ENCODE measurements around the gene NMT1.

Gene NMT1

DNA sequence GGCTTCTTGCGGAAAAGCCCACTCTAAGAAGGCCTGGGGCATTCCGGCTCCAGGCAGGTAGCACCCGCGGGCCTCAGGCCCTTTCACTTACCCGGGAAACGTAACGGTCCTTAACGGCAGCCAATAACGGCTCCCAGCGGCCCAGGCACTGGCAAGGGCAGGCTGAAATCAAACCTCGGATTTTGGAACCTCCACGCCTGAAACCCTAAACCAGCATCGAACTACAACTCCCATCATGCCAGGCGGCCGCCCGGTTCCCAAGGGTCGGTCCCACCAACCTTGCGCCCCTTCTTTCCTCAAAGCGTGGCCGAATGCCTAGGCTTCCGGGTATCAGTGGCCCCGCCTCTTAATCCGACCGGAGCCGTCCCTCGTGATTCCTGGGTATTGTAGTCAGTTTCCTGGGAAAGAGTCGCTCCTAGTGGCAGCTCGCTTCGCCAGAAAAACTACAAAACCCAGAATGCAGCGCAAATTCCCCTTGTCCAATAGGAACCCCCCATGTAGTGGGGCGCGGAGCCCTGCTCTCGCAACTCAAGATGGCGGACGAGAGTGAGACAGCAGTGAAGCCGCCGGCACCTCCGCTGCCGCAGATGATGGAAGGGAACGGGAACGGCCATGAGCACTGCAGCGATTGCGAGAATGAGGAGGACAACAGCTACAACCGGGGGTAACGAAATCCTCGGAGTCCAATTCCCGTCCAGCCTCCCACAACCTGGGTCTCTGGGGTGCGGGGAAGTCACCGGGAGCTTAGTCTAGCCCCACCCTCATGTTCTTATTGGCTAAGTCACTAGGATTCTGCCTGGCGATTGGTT is at the start of gene NMT1:
NMT1 (plus strand) TSS at position 521 of the 809 bp plus-strand sequence; CDS start at position 534, 13 bp downstream.
- H3K4me3 ChIP-seq (ENCODE audit: control insufficient read depth, low read depth, low read length), result peak within 1 kb of the TSS; percentile 88
- peak; percentile 97 for DNase-seq (ENCODE audit: low read depth)
- TF ChIP-seq, protein P1, sequence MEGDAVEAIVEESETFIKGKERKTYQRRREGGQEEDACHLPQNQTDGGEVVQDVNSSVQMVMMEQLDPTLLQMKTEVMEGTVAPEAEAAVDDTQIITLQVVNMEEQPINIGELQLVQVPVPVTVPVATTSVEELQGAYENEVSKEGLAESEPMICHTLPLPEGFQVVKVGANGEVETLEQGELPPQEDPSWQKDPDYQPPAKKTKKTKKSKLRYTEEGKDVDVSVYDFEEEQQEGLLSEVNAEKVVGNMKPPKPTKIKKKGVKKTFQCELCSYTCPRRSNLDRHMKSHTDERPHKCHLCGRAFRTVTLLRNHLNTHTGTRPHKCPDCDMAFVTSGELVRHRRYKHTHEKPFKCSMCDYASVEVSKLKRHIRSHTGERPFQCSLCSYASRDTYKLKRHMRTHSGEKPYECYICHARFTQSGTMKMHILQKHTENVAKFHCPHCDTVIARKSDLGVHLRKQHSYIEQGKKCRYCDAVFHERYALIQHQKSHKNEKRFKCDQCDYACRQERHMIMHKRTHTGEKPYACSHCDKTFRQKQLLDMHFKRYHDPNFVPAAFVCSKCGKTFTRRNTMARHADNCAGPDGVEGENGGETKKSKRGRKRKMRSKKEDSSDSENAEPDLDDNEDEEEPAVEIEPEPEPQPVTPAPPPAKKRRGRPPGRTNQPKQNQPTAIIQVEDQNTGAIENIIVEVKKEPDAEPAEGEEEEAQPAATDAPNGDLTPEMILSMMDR (IDR thresholded peaks at IDR 0.05; ENCODE audit: control insufficient read depth, insufficient read depth, low read depth, low read length, missing control alignments), result no peak

DNA sequence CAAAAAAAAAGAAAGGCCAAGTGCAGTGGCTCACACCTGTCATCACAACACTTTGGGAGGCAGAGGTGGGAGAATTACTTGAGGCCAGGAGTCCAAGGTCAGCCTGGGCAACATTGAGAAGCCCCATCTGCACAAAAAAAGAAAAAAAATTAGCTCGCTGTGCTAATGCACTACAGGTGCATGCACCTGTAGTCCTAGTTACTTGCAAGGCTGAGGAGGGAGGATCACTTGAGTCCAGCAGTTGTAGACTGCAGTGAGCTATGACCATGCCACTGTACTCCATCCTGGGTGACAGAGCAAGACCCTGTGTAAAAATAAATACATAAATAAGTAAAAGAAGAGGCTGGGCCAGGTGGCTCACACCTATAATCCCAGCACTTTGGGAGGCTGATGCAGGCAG is 49.4 kb upstream of the NMT1 start:
- TF ChIP-seq, protein P1 (IDR thresholded peaks at IDR 0.05; ENCODE audit: control insufficient read depth, insufficient read depth, low read depth, low read length, missing control alignments), result no peak
- no peak overlapping the region for H3K4me3 ChIP-seq (ENCODE audit: control insufficient read depth, low read depth, low read length)
- no peak for DNase-seq (ENCODE audit: low read depth)

DNA sequence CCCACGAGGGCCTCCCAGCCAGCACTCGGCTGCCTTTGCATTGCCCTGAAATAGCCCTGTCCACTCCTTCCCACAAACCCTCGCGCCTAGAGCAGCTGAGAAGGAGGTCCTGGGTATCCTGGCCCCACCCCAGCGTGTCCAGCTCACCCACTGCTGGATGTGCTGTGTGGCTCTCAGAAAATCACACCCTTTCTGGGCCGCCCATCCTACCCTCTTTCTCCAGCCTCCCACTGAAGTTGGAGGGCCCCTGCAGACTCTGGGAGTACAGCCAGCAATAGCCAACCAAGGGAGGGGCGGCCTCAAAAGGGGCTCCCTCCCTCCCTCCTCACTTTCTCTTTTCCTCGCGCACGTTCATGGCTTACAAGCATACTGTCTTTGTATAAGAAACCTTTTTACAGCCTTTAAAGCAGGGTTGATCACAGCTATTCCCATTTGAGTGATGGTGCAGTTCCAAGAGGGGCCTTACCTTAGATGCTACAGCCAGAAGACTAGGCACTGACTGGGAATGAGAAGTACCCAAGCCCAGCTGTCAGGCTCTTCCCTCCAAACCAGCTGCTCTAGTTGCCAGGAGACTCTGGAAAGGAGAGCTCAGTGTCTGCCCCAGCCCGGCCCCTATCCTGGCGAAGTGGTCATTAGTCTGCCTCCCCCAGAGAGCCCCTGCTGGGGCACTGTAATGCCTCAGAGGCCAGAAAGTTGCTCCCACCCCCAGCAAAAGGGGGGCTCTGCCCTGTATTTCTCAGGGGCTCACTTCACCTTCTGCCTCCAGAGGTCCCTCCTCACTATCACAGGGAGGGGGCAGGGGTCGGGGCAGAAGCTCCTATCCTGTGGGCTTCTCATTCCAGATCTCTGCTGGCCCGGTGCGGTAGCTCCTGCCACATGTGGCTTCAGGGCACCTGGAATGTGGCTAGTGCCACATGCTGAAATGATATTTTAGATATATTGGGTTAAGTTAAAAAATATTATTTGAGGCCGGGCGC is 47.8 kb upstream of the NMT1 start:
- DNase-seq (ENCODE audit: low read depth), result no peak
- H3K4me3 ChIP-seq (ENCODE audit: control insufficient read depth, low read depth, low read length), result no peak overlapping the region
- TF ChIP-seq, protein P1 (IDR thresholded peaks at IDR 0.05; ENCODE audit: control insufficient read depth, insufficient read depth, low read depth, low read length, missing control alignments), result no peak

DNA sequence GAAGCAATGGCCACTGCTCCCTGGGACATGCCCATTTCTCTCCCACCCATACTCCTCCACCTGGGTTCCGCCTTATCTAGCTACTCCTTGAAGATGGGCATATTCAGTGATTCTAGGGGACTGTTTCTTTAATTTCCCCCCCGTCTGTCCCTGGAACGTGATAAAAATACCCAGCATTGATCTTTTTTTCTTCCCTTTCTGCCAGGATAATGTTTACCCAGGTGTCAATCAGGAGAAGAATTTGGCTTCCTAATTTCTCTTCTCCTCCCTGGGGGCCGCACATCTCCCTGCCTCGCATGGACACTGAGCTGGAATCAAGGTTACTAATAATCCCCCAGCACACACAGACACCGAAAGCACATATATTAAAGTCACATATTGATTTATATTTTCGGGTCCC is 44.9 kb upstream of the NMT1 start:
- H3K4me3 ChIP-seq (ENCODE audit: control insufficient read depth, low read depth, low read length), result no peak overlapping the region
- DNase-seq (ENCODE audit: low read depth), result no peak
- TF ChIP-seq, protein P1 (IDR thresholded peaks at IDR 0.05; ENCODE audit: control insufficient read depth, insufficient read depth, low read depth, low read length, missing control alignments), result no peak

DNA sequence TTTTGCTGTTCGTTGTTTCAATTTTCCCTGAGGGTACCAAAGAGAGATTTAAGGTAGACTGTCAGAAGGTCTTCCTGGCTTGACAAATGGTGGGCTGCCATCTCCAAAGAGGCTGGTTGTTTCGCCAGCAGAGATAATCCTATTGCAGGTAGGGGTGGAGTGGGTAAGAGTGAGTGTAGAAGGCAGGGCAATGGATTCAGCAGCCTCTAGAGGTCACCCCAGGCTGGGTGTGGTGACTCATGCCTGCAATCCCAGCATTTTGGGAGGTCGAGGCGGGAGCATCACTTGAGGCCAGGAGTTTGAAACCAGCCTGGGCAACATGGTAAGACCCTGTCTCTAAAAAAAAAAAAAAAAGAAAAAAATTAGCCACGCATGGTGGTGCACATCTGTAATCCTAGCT is 44.3 kb upstream of the NMT1 start:
- no peak overlapping the region for H3K4me3 ChIP-seq (ENCODE audit: control insufficient read depth, low read depth, low read length)
- no peak for DNase-seq (ENCODE audit: low read depth)
- TF ChIP-seq, protein P1 (IDR thresholded peaks at IDR 0.05; ENCODE audit: control insufficient read depth, insufficient read depth, low read depth, low read length, missing control alignments), result peak; percentile 28

DNA sequence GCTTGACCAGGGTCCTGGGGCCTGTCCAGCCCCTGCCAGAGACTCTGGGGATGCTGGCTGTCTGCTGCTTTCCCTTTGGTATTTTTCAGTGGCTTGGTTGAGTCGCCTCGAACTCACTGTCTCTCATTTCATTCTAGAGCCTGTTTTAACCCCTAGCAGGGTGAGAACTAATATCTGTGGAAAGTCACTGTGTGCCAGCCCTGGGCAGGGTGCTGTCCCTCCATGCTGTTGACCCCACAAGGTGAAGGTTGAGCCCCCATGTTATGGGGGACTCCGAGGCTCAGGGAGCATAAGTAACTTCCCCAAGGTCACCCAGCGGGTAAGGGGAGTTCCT is 42.6 kb upstream of the NMT1 start:
- DNase-seq (ENCODE audit: low read depth), result no peak
- peak overlapping the region; percentile 44 for H3K4me3 ChIP-seq (ENCODE audit: control insufficient read depth, low read depth, low read length)
- TF ChIP-seq, protein P1 (IDR thresholded peaks at IDR 0.05; ENCODE audit: control insufficient read depth, insufficient read depth, low read depth, low read length, missing control alignments), result no peak
